ENCODE results near the gene GRIK4.

GRIK4 gene

DNA sequence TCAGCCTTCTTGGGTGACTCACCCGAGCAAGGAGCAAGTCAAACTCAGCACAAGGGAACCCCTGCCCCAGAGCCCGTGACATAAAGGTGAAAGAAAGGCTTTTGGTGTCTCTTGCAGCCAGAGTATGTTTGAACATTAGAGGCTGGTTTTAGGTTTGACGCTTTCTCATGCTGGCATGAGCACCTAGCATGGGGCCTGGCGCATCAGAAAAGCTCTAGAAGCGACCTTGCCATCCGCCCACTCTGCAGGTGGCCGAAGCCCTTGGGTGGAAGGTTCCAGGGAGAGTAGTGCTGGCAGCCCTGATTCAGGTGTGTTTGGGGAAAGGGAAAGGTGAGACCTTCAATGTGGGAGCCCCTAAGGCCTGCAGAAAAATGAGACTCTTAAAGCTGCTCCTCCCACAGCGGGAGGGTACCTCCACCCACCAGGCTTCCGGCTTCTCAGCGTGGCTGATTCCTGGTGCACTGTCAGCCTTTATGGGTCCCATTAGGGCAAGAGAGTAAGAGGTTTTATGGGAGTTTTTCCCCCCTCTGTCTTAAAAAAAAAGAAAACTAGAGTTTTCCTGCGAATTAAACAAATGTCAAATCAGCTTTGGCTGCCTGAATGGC, 88.4 kb downstream of the GRIK4 start:
- Histone ChIP-seq H3K27ac (replicated peaks) (no peak overlapping the region), H3K27me3 (ENCODE audit: insufficient read depth, poor library complexity, severe bottlenecking) (no peaks in the 10 kb centered on the region), H3K4me3 (replicated peaks; ENCODE audit: insufficient read depth, low read length) (no peak overlapping the region)
- no peak for DNase-seq (ENCODE audit: low read depth in 1 of 2, low spot score in 1 of 2)
- no peak for TF ChIP-seq POLR2AphosphoS5 (IDR thresholded peaks at IDR 0.05; ENCODE audit: low read depth)
- TF ChIP-seq REST (IDR thresholded peaks at IDR 0.05; ENCODE audit: insufficient replicate concordance, low read depth) = no peak
- TF ChIP-seq, protein P1, sequence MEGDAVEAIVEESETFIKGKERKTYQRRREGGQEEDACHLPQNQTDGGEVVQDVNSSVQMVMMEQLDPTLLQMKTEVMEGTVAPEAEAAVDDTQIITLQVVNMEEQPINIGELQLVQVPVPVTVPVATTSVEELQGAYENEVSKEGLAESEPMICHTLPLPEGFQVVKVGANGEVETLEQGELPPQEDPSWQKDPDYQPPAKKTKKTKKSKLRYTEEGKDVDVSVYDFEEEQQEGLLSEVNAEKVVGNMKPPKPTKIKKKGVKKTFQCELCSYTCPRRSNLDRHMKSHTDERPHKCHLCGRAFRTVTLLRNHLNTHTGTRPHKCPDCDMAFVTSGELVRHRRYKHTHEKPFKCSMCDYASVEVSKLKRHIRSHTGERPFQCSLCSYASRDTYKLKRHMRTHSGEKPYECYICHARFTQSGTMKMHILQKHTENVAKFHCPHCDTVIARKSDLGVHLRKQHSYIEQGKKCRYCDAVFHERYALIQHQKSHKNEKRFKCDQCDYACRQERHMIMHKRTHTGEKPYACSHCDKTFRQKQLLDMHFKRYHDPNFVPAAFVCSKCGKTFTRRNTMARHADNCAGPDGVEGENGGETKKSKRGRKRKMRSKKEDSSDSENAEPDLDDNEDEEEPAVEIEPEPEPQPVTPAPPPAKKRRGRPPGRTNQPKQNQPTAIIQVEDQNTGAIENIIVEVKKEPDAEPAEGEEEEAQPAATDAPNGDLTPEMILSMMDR (IDR thresholded peaks at IDR 0.05; ENCODE audit: insufficient read depth, low read length) = no peak
- no peak for TF ChIP-seq SPI1 (IDR thresholded peaks at IDR 0.05; ENCODE audit: borderline replicate concordance, low read depth)
- TF ChIP-seq GABPA (IDR thresholded peaks at IDR 0.05; ENCODE audit: low read depth) = no peak

DNA sequence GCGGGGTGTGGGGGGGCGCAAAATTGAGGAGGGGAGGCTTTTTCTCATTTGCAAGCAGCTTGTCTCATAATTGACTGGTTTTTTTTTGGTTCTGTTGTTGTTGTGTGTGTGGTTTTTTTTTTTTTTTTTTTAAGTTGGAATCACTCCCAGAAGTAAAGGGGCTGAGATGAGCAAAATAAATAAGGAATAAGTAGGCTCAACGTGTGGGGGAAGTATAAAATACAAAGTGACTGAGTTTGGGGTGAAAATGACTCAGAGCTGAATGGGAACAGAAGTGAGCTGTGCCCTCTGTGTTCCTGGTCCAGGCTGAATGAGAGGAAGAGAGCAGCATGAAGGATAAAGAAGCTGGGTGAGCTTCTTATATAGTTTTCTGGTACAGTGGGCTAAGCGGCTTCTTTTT, 90.0 kb downstream of the GRIK4 start:
- no peak for DNase-seq (ENCODE audit: low read depth in 1 of 2, low spot score in 1 of 2)
- no peak overlapping the region for H3K27ac ChIP-seq (replicated peaks)
- TF ChIP-seq GABPA (IDR thresholded peaks at IDR 0.05; ENCODE audit: low read depth) (no peak), SPI1 (IDR thresholded peaks at IDR 0.05; ENCODE audit: borderline replicate concordance, low read depth) (no peak), REST (IDR thresholded peaks at IDR 0.05; ENCODE audit: insufficient replicate concordance, low read depth) (no peak), POLR2AphosphoS5 (IDR thresholded peaks at IDR 0.05; ENCODE audit: low read depth) (no peak)
- TF ChIP-seq, protein P1 (IDR thresholded peaks at IDR 0.05; ENCODE audit: insufficient read depth, low read length) = no peak
- no peaks in the 10 kb centered on the region for H3K27me3 ChIP-seq (ENCODE audit: insufficient read depth, poor library complexity, severe bottlenecking)
- H3K4me3 ChIP-seq (replicated peaks; ENCODE audit: insufficient read depth, low read length) = no peak overlapping the region

- Histone ChIP-seq H3K27me3 (ENCODE audit: insufficient read depth, poor library complexity, severe bottlenecking) (no peaks in the 10 kb centered on the region), H3K4me3 (replicated peaks; ENCODE audit: insufficient read depth, low read length) (no peak overlapping the region), H3K27ac (replicated peaks) (no peak overlapping the region)
- TF ChIP-seq, protein P1 (IDR thresholded peaks at IDR 0.05; ENCODE audit: insufficient read depth, low read length) = no peak
- TF ChIP-seq POLR2AphosphoS5 (IDR thresholded peaks at IDR 0.05; ENCODE audit: low read depth) (no peak), REST (IDR thresholded peaks at IDR 0.05; ENCODE audit: insufficient replicate concordance, low read depth) (no peak), SPI1 (IDR thresholded peaks at IDR 0.05; ENCODE audit: borderline replicate concordance, low read depth) (no peak), GABPA (IDR thresholded peaks at IDR 0.05; ENCODE audit: low read depth) (no peak)
- DNase-seq (ENCODE audit: low read depth in 1 of 2, low spot score in 1 of 2) = no peak
Measured at GRCh38 chr11:120603071-120603470, 91.5 kb downstream of the GRIK4 start.
